ENCODE results near the gene JADE1.

Gene JADE1

DNA sequence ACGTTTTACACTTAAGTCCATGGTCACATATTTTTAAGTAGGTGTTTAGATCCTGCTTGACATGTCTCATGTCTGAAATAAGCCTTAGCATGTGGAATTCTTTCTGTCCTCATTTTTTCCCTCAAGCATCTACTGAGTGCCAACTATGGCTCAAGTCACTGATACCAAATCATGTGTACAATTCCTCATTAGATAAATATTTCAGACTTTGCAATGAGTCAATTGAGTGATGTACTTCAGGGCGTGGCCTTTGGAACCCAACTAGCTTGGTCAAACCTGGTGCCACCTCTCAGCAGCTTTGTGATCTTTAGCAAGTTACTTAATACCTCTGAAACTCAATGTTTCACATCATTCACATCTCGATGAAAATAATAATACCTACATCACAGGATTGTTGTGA is 12.6 kb upstream of the JADE1 start:
- Histone ChIP-seq H3K9ac (ENCODE audit: insufficient read length, low read depth) (no peak overlapping the region), H3K9me3 (ENCODE audit: insufficient read depth, low read length) (no peaks in the 10 kb centered on the region), H3K27me3 (ENCODE audit: insufficient read depth, insufficient read length) (no peaks in the 10 kb centered on the region), H3K4me1 (ENCODE audit: insufficient read depth, insufficient read length) (no peaks in the 10 kb centered on the region), H3K4me3 (ENCODE audit: insufficient read length, low read depth) (no peak overlapping the region), H3K36me3 (ENCODE audit: insufficient read depth, insufficient read length, low read length) (no peaks in the 10 kb centered on the region)
- no peak for DNase-seq (ENCODE audit: low read depth, low spot score)
- TF ChIP-seq ZNF274 (IDR thresholded peaks at IDR 0.05; ENCODE audit: low read depth, low read length) = no peak
- no peak for TF ChIP-seq YY1 (IDR thresholded peaks at IDR 0.05; ENCODE audit: insufficient read depth, insufficient read length)
- no peak for TF ChIP-seq SUZ12 (IDR thresholded peaks at IDR 0.05; ENCODE audit: extremely low read depth, insufficient read depth, insufficient read length)

DNA sequence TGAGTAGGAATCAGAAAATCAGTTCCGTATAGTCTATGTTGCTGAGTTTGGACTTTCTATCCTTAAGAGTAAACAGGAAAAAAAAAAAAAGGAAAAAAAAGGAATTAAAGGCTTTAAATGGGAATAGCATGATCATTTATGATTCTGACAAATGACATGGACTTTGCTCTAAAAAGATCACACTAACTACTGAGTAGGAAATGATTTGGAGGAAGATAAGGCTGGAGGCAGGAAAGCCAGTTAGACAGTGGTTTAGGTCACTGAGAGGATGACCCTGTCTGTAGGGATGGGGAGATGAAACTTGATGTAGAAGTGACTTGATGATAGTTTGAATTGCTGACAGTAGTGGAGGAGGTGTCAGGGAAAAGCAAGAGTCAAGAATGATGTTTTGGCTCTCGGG is 9.2 kb upstream of the JADE1 start:
- TF ChIP-seq ZNF274 (IDR thresholded peaks at IDR 0.05; ENCODE audit: low read depth, low read length) (no peak), YY1 (IDR thresholded peaks at IDR 0.05; ENCODE audit: insufficient read depth, insufficient read length) (no peak)
- Histone ChIP-seq H3K9me3 (ENCODE audit: insufficient read depth, low read length) (no peaks in the 10 kb centered on the region), H3K27me3 (ENCODE audit: insufficient read depth, insufficient read length) (no peaks in the 10 kb centered on the region), H3K9ac (ENCODE audit: insufficient read length, low read depth) (no peak overlapping the region), H3K36me3 (ENCODE audit: insufficient read depth, insufficient read length, low read length) (no peaks in the 10 kb centered on the region), H3K4me3 (ENCODE audit: insufficient read length, low read depth) (no peak overlapping the region), H3K4me1 (ENCODE audit: insufficient read depth, insufficient read length) (peaks cover 5% of the 10 kb centered on the region)
- DNase-seq (ENCODE audit: low read depth, low spot score) = no peak

DNA sequence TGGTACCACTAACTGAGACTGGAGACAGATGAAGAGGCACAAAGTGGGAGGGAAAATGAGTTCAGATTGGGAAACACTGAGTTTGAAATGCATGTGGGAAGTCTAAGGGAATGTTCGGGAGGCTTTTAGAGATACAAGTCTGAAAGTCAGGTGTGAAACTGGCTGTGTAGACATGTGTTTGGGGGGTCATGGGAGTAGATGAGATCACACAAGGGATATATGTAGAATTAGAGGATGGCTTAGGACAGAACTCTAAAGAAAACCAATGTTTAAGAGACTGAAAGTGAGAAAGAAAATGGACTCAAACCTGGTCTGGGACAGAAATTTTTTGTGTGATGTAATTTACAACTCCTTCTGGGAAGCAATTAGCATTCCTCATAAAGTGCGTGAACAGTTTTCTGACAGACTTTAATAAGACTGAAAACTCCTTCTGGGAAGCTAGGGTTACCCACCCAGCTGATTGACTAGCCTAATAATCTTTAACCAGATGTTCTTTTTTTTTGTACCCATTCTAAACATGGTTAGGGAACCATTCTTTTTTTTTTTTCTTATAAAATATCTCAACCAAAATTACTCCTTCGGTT is 8.7 kb upstream of the JADE1 start:
- DNase-seq (ENCODE audit: low read depth, low spot score) = no peak
- Histone ChIP-seq H3K9ac (ENCODE audit: insufficient read length, low read depth) (no peak overlapping the region), H3K36me3 (ENCODE audit: insufficient read depth, insufficient read length, low read length) (no peaks in the 10 kb centered on the region), H3K27me3 (ENCODE audit: insufficient read depth, insufficient read length) (no peaks in the 10 kb centered on the region), H3K9me3 (ENCODE audit: insufficient read depth, low read length) (no peaks in the 10 kb centered on the region), H3K4me1 (ENCODE audit: insufficient read depth, insufficient read length) (peaks cover 5% of the 10 kb centered on the region), H3K4me3 (ENCODE audit: insufficient read length, low read depth) (no peak overlapping the region)
- no peak for TF ChIP-seq ZNF274 (IDR thresholded peaks at IDR 0.05; ENCODE audit: low read depth, low read length)
- no peak for TF ChIP-seq YY1 (IDR thresholded peaks at IDR 0.05; ENCODE audit: insufficient read depth, insufficient read length)
- no peak for TF ChIP-seq SUZ12 (IDR thresholded peaks at IDR 0.05; ENCODE audit: extremely low read depth, insufficient read depth, insufficient read length)

DNA sequence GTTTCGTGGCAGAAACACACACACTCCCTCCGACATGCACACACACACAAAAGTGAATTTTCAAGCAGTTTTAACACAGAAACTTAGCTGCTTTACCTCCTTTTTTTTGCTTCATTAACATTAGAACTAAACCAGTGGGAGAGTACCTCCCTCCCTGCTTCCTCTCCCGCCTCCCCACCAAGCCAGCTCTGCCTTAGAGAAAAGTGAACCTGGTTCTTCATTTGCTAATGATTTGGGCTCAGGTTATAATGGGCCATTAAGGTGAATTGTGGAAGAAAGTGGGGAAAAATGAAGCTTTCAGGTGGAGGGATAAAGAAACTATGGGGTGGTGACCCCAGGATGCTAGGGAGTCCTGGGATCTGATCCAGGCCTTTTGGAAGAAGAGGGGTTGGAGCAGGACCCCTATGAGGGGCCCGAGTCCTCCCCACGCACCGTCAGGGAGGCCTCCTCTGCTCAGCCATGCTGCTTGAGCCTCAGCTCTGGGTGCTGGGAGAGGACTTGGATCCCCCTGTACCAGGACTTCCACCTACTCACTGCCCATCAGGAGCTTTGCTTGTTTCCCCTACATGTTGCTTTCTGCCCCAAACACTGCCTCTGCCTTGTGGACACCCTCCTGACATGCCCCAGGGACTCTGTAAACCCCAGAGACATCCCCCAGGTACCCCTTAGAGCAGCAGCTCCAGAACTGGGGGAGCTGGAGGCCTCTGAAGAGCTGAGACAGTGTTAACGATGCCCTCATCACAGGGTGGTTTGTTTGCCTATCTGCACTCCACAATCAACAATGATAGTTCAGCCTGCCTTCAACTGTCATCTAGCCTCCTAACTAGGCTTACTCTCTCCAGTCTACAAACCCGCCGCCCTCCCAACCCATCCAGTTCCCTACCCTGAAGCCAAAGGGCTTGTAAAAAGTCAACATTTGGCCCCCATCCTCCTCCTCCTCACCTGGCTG is 6.5 kb upstream of the JADE1 start:
- no peak for TF ChIP-seq ZNF274 (IDR thresholded peaks at IDR 0.05; ENCODE audit: low read depth, low read length)
- TF ChIP-seq YY1 (IDR thresholded peaks at IDR 0.05; ENCODE audit: insufficient read depth, insufficient read length) = no peak
- H3K9me3 ChIP-seq (ENCODE audit: insufficient read depth, low read length) = no peaks in the 10 kb centered on the region
- no peak for DNase-seq (ENCODE audit: low read depth, low spot score)
- no peaks in the 10 kb centered on the region for H3K27me3 ChIP-seq (ENCODE audit: insufficient read depth, insufficient read length)
- peaks cover 5% of the 10 kb centered on the region for H3K4me1 ChIP-seq (ENCODE audit: insufficient read depth, insufficient read length)
- H3K9ac ChIP-seq (ENCODE audit: insufficient read length, low read depth) = peak overlapping the region; percentile 50
- no peaks in the 10 kb centered on the region for H3K36me3 ChIP-seq (ENCODE audit: insufficient read depth, insufficient read length, low read length)
- H3K4me3 ChIP-seq (ENCODE audit: insufficient read length, low read depth) = no peak overlapping the region

DNA sequence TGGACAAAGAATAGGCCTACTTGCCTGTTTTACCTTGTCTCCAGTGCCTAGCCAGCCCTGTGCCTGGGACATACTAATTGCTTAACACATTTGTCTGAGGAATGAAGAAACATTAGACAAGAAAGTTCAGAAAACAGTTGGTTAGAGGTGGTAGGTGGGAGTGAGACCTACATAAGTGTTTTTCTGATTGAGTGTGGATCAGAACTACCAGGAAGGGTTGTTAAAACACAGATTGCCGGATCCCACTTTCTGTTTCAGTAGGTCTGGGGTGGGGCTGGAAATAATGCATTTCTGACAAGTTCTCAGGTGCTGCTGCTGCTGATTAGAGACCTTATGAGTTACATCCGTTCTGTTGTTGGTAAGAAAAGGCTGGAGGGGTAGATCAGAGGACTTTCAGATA is 5.7 kb upstream of the JADE1 start:
- no peak for TF ChIP-seq SUZ12 (IDR thresholded peaks at IDR 0.05; ENCODE audit: extremely low read depth, insufficient read depth, insufficient read length)
- TF ChIP-seq ZNF274 (IDR thresholded peaks at IDR 0.05; ENCODE audit: low read depth, low read length) = no peak
- TF ChIP-seq YY1 (IDR thresholded peaks at IDR 0.05; ENCODE audit: insufficient read depth, insufficient read length) = no peak

DNA sequence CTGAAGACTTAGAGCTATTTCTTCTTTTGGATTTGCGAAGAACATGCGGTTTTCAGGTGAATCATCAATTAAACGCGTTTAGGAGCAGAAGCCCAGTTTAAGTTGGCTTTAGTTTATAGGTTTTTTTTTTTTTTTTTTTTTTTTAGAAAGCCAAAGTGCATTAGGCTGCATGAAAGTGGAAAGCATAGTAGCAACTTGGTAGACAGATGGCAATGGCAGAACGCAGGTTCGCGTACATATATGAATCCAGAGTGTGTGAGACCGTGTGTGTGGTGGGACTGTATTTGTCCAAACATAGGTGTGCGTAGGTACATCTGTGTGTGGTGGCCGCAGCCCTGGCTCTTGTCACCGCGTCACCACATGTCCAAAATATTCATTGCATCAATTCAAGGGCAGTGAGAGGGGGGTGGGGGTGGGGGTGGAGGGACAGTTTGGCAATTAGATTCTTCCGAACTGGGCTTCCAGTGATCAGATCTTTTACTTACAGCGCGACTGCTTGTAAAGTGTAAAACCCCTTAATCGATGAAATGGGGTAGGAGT is 901 bp downstream of the JADE1 start:
- peak overlapping the region; percentile 70 for H3K4me3 ChIP-seq (ENCODE audit: insufficient read length, low read depth)
- no peak for DNase-seq (ENCODE audit: low read depth, low spot score)
- no peak for TF ChIP-seq SUZ12 (IDR thresholded peaks at IDR 0.05; ENCODE audit: extremely low read depth, insufficient read depth, insufficient read length)

More for the DNA sequence above, 5.7 kb upstream of the JADE1 start:
- no peaks in the 10 kb centered on the region for H3K27me3 ChIP-seq (ENCODE audit: insufficient read depth, insufficient read length)
- peaks cover 5% of the 10 kb centered on the region for H3K4me1 ChIP-seq (ENCODE audit: insufficient read depth, insufficient read length)
- H3K9me3 ChIP-seq (ENCODE audit: insufficient read depth, low read length) = no peaks in the 10 kb centered on the region
- no peak for DNase-seq (ENCODE audit: low read depth, low spot score)
- H3K36me3 ChIP-seq (ENCODE audit: insufficient read depth, insufficient read length, low read length) = no peaks in the 10 kb centered on the region
- H3K4me3 ChIP-seq (ENCODE audit: insufficient read length, low read depth) = no peak overlapping the region
- H3K9ac ChIP-seq (ENCODE audit: insufficient read length, low read depth) = no peak overlapping the region

DNA sequence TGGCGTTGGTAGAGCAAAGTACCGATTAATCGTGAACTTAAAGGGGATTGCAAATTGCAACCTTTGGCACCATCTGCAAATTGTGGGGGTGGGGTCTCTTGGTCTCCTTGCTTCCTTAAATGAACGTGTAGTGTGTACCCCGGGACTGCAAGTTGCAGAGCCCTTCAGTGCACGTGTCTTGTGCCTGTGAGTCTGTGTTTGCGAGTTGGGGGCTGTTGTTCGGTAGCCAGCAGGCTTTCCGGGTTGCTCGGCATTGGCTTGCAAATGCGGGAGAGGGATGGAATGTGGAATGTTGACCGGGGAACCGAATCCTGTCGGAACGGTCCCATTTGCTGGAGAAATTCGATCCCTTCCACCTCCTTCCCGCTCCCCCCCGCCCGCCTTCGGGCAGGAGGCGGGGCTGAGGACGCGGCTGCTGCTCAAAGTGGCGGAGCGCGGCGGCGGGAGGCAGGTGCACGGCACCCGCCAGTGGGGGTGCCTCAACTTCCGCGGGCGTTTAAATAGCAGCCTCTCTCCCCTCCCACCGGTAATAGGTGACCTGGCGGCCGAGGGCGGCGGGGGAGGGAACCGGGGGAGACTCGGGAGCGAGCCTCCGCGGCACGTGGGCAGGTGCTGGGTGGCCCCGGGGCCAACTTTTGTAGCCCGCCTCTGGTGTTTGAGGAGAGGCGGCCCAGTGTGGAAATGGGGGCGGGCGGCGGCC is 1.5 kb downstream of the JADE1 start:
- no peak for TF ChIP-seq ZNF274 (IDR thresholded peaks at IDR 0.05; ENCODE audit: low read depth, low read length)
- TF ChIP-seq SUZ12 (IDR thresholded peaks at IDR 0.05; ENCODE audit: extremely low read depth, insufficient read depth, insufficient read length) = no peak
- TF ChIP-seq YY1 (IDR thresholded peaks at IDR 0.05; ENCODE audit: insufficient read depth, insufficient read length) = peak; percentile 40
- H3K36me3 ChIP-seq (ENCODE audit: insufficient read depth, insufficient read length, low read length) = no peaks in the 10 kb centered on the region
- peak overlapping the region; percentile 85 for H3K9ac ChIP-seq (ENCODE audit: insufficient read length, low read depth)
- DNase-seq (ENCODE audit: low read depth, low spot score) = peak; percentile 94
- H3K4me3 ChIP-seq (ENCODE audit: insufficient read length, low read depth) = peak overlapping the region; percentile 71
- H3K27me3 ChIP-seq (ENCODE audit: insufficient read depth, insufficient read length) = no peaks in the 10 kb centered on the region
- H3K9me3 ChIP-seq (ENCODE audit: insufficient read depth, low read length) = no peaks in the 10 kb centered on the region
- H3K4me1 ChIP-seq (ENCODE audit: insufficient read depth, insufficient read length) = no peaks in the 10 kb centered on the region

More for the DNA sequence above, 901 bp downstream of the JADE1 start:
- Histone ChIP-seq H3K9ac (ENCODE audit: insufficient read length, low read depth) (peak overlapping the region; percentile 91), H3K4me1 (ENCODE audit: insufficient read depth, insufficient read length) (no peaks in the 10 kb centered on the region), H3K36me3 (ENCODE audit: insufficient read depth, insufficient read length, low read length) (no peaks in the 10 kb centered on the region), H3K9me3 (ENCODE audit: insufficient read depth, low read length) (no peaks in the 10 kb centered on the region), H3K27me3 (ENCODE audit: insufficient read depth, insufficient read length) (no peaks in the 10 kb centered on the region)
